Activated T-cell treated with anti-CD3 and anti-CD28 coated beads, Interleukin-2, amount 50 U/mL, for 4 hours (primary cell): Measurements from ENCODE around the gene PDE11A. TPM values are rescaled to one million over a fixed set of nuclear protein-coding genes. Genes with fewer than 3 reads are reported as not detected.

ENCODE experiments used
- ATAC-seq, 2 donors: fragments of 200-7000 bp; cut with Tn5 transposase; one replicate each; pipeline ENCODE4 v1.10.0; 2021
- DNase-seq: peaks from one replicate; pipeline ENCODE4 v3.0.0-alpha.2; 2020
- H3K27me3 Mint-ChIP-seq: one replicate; pipeline ENCODE4 v1.8.0; 2021; ENCODE audit warnings: low read depth, mixed read lengths
- H3K36me3 Mint-ChIP-seq: one replicate; pipeline ENCODE4 v1.8.0; 2022; ENCODE audit warnings: mixed read lengths; ENCODE audit not compliant: insufficient read depth
- H3K4me1 Mint-ChIP-seq: one replicate; pipeline ENCODE4 v1.8.0; 2021; ENCODE audit warnings: low read depth, mixed read lengths
- H3K4me3 Mint-ChIP-seq: one replicate; pipeline ENCODE4 v1.8.0; 2021; ENCODE audit warnings: mild to moderate bottlenecking, moderate library complexity, mixed read lengths
- H3K9me3 Mint-ChIP-seq: one replicate; pipeline ENCODE4 v1.8.0; 2021; ENCODE audit warnings: mixed read lengths
- total RNA-seq, 3 donors: library from RNA; stranded (reverse); gene quantifications; one replicate each; pipeline ENCODE4 v1.2.1, GENCODE V29; 2021

The PDE11A gene
- total RNA-seq, 3 donors from 2014 or later: not detected

DNA sequence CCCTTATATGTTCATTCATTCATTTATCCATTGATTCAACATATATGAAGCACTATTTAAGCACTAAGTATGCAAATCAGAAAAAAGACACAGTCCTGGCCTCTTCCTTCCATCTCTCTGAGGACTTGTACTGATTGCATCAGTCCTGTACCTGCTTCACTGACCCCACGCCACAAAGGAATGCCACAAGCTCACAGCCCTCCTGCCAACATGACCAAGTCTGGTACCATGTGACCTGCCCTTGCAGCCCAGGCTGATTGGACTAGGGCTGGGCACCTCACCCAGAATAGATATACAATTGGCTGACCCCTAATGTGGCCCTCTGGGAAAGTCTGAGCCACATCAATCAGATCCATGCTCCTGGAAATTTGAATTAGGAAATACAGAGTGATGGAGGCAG is 483.4 kb downstream of the PDE11A start:
- ATAC-seq: no peak
- peaks cover 21% of the 10 kb centered on the region for H3K27me3 Mint-ChIP-seq
- no peak overlapping the region for H3K4me3 Mint-ChIP-seq
- H3K9me3 Mint-ChIP-seq: no peaks in the 10 kb centered on the region
- DNase-seq: no peak
- H3K4me1 Mint-ChIP-seq: no peaks in the 10 kb centered on the region
- no peaks in the 10 kb centered on the region for H3K36me3 Mint-ChIP-seq

DNA sequence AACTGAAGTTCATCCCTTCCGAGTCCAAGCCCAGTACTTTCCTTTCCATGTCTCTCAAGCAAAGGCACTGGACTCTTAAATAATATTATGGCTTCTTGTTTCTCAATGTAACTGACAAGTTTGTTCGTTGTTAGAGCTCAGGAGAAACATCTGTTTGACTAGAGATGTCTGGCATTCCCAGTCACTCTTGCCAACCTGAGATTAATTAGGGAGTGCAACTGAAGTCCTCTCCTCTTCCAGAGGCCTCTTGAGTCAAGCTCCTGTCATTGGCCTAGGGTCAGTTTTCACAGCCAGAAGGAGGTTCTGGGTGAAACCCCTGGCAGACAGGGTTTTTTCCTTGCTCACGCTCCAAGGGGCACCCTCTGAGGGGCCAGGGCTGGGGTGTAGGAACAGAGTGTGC is 483.9 kb downstream of the PDE11A start:
- no peak overlapping the region for H3K4me3 Mint-ChIP-seq
- no peaks in the 10 kb centered on the region for H3K36me3 Mint-ChIP-seq
- H3K27me3 Mint-ChIP-seq: peaks cover 21% of the 10 kb centered on the region
- H3K9me3 Mint-ChIP-seq: no peaks in the 10 kb centered on the region
- ATAC-seq (no peak), DNase-seq (no peak)
- H3K4me1 Mint-ChIP-seq: no peaks in the 10 kb centered on the region

GRCh38 chr2:177587371-177587770 is 485.2 kb downstream of the PDE11A start:
- H3K4me1 Mint-ChIP-seq: no peaks in the 10 kb centered on the region
- no peaks in the 10 kb centered on the region for H3K36me3 Mint-ChIP-seq
- DNase-seq: no peak
- ATAC-seq: no peak
- no peaks in the 10 kb centered on the region for H3K9me3 Mint-ChIP-seq
- H3K4me3 Mint-ChIP-seq: no peak overlapping the region
- peaks cover 17% of the 10 kb centered on the region for H3K27me3 Mint-ChIP-seq

DNA sequence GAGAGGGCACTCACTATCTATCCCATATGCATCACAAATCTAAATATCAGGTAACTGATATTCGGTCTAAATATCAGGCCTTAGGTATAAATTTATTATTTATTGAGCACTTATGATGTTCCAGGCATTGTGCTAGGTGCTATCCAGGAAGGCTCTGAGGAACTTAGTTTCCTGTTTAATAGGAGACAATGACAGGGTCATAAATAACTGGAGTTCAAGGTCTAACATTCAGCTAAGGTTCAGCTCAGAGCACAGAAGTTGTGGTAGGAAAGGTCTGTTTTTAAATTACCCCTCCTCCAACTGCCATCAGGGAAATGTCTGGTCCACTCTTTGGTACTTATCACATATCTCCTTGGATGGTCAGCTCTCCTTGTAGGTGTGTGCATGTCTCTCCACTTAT is 486.4 kb downstream of the PDE11A start:
- H3K27me3 Mint-ChIP-seq: peaks cover 13% of the 10 kb centered on the region
- ATAC-seq (no peak), DNase-seq (no peak)
- H3K4me1 Mint-ChIP-seq: no peaks in the 10 kb centered on the region
- H3K9me3 Mint-ChIP-seq: no peaks in the 10 kb centered on the region
- H3K36me3 Mint-ChIP-seq: no peaks in the 10 kb centered on the region
- no peak overlapping the region for H3K4me3 Mint-ChIP-seq

DNA sequence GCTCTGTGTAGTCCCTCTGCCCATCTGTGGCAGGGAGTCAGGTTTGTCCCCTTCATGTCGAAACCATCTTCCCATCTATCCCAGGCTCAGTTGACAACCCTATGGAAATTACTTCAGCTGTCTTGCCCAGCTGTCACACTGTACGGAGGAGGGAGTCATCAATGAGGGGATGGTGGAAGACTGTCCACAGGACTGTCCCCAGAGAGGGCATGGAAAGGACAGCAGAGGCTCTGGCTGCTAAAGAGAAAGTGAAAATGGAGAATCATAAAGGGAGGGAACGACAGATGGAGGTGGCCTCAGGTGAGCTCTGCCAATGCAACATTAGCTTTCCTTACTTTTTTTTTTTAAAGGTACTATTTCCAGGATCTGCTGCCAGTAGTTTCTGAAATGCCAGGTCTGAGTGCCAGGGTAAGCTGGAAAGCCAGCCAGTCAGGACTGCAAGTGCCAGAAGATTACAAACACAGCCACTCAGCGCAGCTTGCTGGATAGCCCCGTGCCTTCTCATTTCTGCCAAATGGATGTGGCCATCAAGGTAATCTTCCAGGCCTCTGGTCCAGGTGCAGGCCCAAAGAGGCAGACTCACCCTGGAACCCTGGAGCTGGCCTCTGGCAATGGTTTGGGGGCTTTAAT is 487.2 kb downstream of the PDE11A start:
- Mint-ChIP-seq H3K4me1 (no peaks in the 10 kb centered on the region), H3K36me3 (no peaks in the 10 kb centered on the region), H3K27me3 (peaks cover 7% of the 10 kb centered on the region), H3K9me3 (no peaks in the 10 kb centered on the region), H3K4me3 (no peak overlapping the region)
- ATAC-seq (no peak), DNase-seq (no peak)

GRCh38 chr2:177584030-177584692 is 488.4 kb downstream of the PDE11A start:
- no peaks in the 10 kb centered on the region for H3K4me1 Mint-ChIP-seq
- ATAC-seq: peak in 1 of 2 donors; percentile 65
- H3K9me3 Mint-ChIP-seq: no peaks in the 10 kb centered on the region
- no peak overlapping the region for H3K4me3 Mint-ChIP-seq
- no peak for DNase-seq
- H3K36me3 Mint-ChIP-seq: no peaks in the 10 kb centered on the region
- H3K27me3 Mint-ChIP-seq: peaks cover 2% of the 10 kb centered on the region

DNA sequence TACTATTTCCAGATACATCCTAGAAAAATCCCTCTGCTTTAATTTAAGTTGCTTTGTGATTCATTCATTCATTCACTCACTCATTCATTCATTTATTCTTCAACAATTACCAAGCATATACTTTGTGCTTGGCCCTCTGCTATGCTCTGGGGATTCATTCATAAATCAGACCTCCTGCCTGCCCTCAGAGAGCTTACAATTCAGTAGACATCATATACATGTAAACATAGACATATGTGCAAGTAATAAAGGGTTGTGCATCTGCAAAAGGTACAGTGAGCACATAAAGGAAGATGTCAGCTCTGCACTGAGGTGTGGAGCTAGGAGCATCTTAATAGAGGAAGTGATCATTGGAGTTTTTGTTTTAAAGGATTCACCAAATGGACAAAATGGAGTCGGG is 490.6 kb downstream of the PDE11A start:
- H3K27me3 Mint-ChIP-seq: no peaks in the 10 kb centered on the region
- DNase-seq (no peak), ATAC-seq (no peak)
- no peaks in the 10 kb centered on the region for H3K4me1 Mint-ChIP-seq
- no peaks in the 10 kb centered on the region for H3K36me3 Mint-ChIP-seq
- no peaks in the 10 kb centered on the region for H3K9me3 Mint-ChIP-seq
- H3K4me3 Mint-ChIP-seq: no peak overlapping the region

GRCh38 chr2:177579486-177580036 is 493.0 kb downstream of the PDE11A start:
- Mint-ChIP-seq H3K4me1 (no peaks in the 10 kb centered on the region), H3K36me3 (no peaks in the 10 kb centered on the region), H3K27me3 (no peaks in the 10 kb centered on the region), H3K4me3 (no peak overlapping the region), H3K9me3 (no peaks in the 10 kb centered on the region)
- no peak for DNase-seq
- no peak for ATAC-seq

- Mint-ChIP-seq H3K4me1 (no peaks in the 10 kb centered on the region), H3K36me3 (no peaks in the 10 kb centered on the region), H3K27me3 (peaks cover 4% of the 10 kb centered on the region), H3K9me3 (no peaks in the 10 kb centered on the region), H3K4me3 (no peak overlapping the region)
- DNase-seq (no peak), ATAC-seq (no peak)
These were observed 494.1 kb downstream of the PDE11A start for GRCh38 chr2:177578454-177578853.

DNA sequence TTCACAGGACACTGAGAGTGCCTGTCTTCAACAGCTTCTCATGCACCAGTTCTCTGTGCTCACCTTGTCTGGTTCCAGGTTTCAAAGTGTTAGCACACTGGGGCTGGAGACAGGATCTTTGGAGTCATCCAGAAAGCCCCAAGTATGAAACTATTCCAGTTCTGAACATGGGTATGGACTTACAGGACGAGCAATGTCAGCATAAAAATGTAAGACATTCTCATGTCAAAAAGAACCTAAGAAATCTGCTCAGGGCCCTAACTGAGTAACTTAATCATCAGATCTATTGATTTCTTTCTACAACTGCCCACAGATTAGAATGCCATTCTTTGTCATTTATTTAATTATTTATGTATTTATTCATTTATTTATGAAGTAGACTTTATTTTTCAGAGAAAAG is 495.5 kb downstream of the PDE11A start:
- no peak for ATAC-seq
- no peak overlapping the region for H3K4me3 Mint-ChIP-seq
- H3K27me3 Mint-ChIP-seq: peaks cover 5% of the 10 kb centered on the region
- no peak for DNase-seq
- no peaks in the 10 kb centered on the region for H3K4me1 Mint-ChIP-seq
- no peaks in the 10 kb centered on the region for H3K36me3 Mint-ChIP-seq
- no peaks in the 10 kb centered on the region for H3K9me3 Mint-ChIP-seq

DNA sequence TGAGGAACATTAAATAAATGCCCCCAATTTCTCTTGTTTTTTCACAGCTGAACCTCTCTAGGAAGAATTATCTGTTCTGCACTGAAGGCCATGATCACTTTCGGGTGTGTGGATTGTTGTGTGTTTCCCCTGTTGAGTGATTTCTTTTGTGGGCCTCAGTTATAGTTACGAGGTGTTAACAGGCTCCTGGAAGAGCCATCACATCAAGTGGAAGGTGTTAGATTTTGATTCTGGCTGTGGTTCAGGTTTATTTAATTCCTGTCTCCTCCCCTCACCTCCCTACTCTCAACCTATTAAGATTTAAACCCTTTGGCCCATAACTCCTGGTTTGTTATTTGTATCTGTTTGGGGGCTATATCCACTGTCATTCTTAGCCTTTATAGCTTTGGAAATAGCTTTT is 497.2 kb downstream of the PDE11A start:
- Mint-ChIP-seq H3K36me3 (no peaks in the 10 kb centered on the region), H3K9me3 (no peaks in the 10 kb centered on the region), H3K4me3 (no peak overlapping the region), H3K27me3 (peaks cover 5% of the 10 kb centered on the region), H3K4me1 (no peaks in the 10 kb centered on the region)
- ATAC-seq: no peak
- DNase-seq: no peak

- no peak for ATAC-seq
- no peaks in the 10 kb centered on the region for H3K9me3 Mint-ChIP-seq
- H3K4me3 Mint-ChIP-seq: no peak overlapping the region
These were observed 498.2 kb downstream of the PDE11A start for GRCh38 chr2:177574356-177574755.

More at GRCh38 chr2:177574356-177574755, 498.2 kb downstream of the PDE11A start:
- no peak for DNase-seq
- Mint-ChIP-seq H3K36me3 (no peaks in the 10 kb centered on the region), H3K4me1 (no peaks in the 10 kb centered on the region), H3K27me3 (peaks cover 5% of the 10 kb centered on the region)
